NCI-H446 treated with DMSO at 0.1 percent for 48 hours (cell line): ENCODE data around the gene C10orf53.

Experiments used
- DNase-seq: peaks from one replicate; lab custom pipeline; 2025; lab: John Stamatoyannopoulos, UW

The C10orf53 gene

GRCh38 chr10:49679480-49679893, at the start of gene C10orf53:
C10orf53 (plus strand) TSS chr10:49679651; CDS start chr10:49679698, 47 bp downstream.
- no peak for DNase-seq

- no peak for DNase-seq
Measured at GRCh38 chr10:49631975-49632374, 47.5 kb upstream of the C10orf53 start.

- DNase-seq: no peak
Measured at GRCh38 chr10:49632406-49633317, 46.8 kb upstream of the C10orf53 start.

GRCh38 chr10:49633327-49634068, 46.0 kb upstream of the C10orf53 start:
- DNase-seq: peak; percentile 8

- DNase-seq: no peak
Measured at GRCh38 chr10:49634069-49634660, 45.3 kb upstream of the C10orf53 start.

- no peak for DNase-seq
Measured at GRCh38 chr10:49642311-49642710, 37.1 kb upstream of the C10orf53 start.

- DNase-seq: no peak
Measured at GRCh38 chr10:49643241-49644034, 36.0 kb upstream of the C10orf53 start.

GRCh38 chr10:49644035-49644646, 35.3 kb upstream of the C10orf53 start:
- no peak for DNase-seq

- DNase-seq: no peak
Measured at GRCh38 chr10:49645417-49645816, 34.0 kb upstream of the C10orf53 start.

GRCh38 chr10:49645871-49646870, 33.3 kb upstream of the C10orf53 start:
- DNase-seq: no peak

- no peak for DNase-seq
Measured at GRCh38 chr10:49647554-49647953, 31.9 kb upstream of the C10orf53 start.

GRCh38 chr10:49647985-49648795, 31.3 kb upstream of the C10orf53 start:
- no peak for DNase-seq

- no peak for DNase-seq
Measured at GRCh38 chr10:49649294-49649693, 30.2 kb upstream of the C10orf53 start.

- DNase-seq: no peak
Measured at GRCh38 chr10:49649936-49650723, 29.3 kb upstream of the C10orf53 start.

GRCh38 chr10:49650724-49651034, 28.8 kb upstream of the C10orf53 start:
- DNase-seq: no peak

GRCh38 chr10:49651039-49651835, 28.2 kb upstream of the C10orf53 start:
- no peak for DNase-seq

GRCh38 chr10:49651917-49652316, 27.5 kb upstream of the C10orf53 start:
- no peak for DNase-seq
